Measurements from ENCODE around the gene BRPF1.

Gene BRPF1

GRCh38 chr3:9731206-9732079 lies at the start of gene BRPF1:
Gene BRPF1 (plus strand): TSS chr3:9731735. CDS start chr3:9734141, 2,406 bp downstream.
- DNase-seq (ENCODE audit: low spot score) = peak; percentile 100

- no peak for DNase-seq (ENCODE audit: low spot score)
These were observed 49.4 kb upstream of the BRPF1 start for GRCh38 chr3:9682096-9682495.

DNA sequence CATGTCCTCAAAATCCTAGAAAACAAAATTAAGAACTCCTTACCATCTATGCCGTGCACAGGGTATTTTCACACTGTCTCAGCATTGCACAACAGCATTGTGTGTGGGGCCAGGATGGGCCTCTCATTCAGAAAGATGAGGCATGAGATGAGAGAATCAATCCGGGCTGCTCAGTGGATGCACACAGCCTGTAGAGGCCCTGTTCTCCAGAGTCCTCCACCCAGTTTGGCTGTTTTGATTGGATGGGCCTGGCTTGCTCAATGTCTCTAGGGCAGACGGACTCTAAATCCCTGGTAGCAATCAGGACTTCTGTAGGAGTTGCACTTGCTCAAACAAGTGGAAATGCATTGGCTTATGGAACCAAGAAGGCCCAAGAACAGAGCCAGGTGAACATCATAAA lies 48.1 kb upstream of the BRPF1 start:
- no peak for DNase-seq (ENCODE audit: low spot score)

GRCh38 chr3:9685216-9686049 lies 46.1 kb upstream of the BRPF1 start:
- DNase-seq (ENCODE audit: low spot score) = no peak

- no peak for DNase-seq (ENCODE audit: low spot score)
These were observed 45.4 kb upstream of the BRPF1 start for GRCh38 chr3:9686050-9686550.

DNA sequence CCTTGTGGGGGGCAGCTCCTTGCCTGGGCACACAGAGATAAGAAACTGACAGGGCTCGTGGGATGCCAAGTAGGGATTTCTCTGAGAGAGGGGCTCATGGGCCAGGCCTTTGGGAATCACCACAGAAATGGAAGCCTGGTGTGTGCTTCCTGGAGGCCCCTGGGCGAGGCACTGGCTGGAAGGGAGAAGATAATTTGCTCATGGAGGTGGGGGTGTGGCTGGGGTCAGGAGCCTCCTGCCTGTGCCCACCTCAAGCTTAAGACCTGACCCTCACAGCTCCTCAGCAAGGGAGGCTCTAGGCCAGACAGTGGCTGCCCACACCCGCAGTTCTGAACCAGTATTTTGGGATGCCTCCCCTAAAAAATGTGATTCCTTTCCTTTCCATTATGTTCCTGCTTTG lies 44.8 kb upstream of the BRPF1 start:
- DNase-seq (ENCODE audit: low spot score) = no peak

- no peak for DNase-seq (ENCODE audit: low spot score)
These were observed 44.0 kb upstream of the BRPF1 start for GRCh38 chr3:9687514-9687913.

- DNase-seq (ENCODE audit: low spot score) = no peak
These were observed 42.6 kb upstream of the BRPF1 start for GRCh38 chr3:9688961-9689360.

DNA sequence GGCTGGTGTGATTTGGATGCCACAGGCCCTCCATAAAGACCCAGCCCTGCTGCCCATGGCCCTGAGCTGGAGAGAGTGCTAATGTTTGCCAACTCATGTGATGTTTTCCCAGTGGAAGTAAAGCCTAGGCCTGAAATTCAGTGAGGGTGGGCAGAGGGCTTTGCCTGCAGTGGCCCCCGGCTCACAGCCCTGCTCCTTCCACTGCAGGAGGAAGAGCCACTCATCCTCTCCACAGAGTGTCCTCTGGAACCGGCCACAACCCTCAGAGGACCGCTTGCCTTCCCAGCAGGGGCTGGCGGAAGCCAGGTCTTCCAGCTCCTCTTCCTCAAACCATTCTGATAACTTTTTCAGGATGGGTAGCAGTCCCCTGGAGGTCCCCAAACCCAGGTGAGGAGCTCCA lies 41.8 kb upstream of the BRPF1 start:
- DNase-seq (ENCODE audit: low spot score) = no peak

DNA sequence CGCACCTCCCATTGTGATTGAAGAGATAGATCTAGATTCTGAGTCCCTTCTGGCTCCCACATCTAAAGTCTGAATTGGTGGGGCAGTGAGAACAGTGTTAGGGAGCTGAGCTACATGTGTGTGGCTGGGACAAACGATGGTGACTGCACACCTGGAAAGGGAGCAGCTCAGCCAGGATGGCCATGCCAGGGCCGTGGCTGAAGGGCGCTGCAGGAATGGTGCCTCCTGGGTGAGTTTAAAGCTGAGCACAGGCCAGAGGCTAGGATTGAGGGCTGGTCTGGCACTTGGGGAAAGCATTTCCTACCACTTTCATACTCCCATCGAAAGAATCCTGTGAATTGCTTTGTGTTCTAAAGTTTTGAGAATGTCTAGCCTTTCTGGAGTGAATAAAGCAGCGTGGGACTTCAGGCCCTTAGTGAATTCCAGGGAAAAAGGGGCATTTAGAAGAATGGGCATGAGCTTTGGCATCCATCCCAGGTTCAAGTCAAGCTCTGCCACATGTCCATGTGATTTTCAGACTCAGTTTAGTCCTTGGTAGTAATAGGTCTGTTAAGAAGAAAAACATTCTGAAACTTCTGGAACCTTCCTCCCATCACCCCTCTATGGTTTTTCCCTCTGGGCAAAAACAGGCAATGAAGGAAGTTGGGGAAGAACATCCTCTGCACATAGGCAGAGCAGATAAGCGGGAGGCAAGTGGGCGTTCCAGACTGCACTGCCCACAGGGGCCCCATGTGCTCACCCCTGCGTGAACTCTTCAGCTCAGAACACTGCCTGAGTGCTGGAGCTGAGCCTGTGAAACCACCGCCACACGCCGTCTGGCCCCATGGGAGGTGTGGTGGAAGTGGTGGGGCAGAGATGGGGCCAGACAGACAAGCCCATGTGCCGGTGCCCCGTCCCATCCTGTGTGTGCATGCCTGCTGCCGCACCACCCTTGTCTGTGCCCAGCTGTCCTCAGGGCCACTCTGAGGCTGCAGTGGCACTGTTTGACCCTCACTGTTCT lies 40.8 kb upstream of the BRPF1 start:
- peak; percentile 15 for DNase-seq (ENCODE audit: low spot score)

GRCh38 chr3:9691636-9692035 lies 39.9 kb upstream of the BRPF1 start:
- DNase-seq (ENCODE audit: low spot score) = no peak

GRCh38 chr3:9692416-9692815 lies 39.1 kb upstream of the BRPF1 start:
- DNase-seq (ENCODE audit: low spot score) = no peak

DNA sequence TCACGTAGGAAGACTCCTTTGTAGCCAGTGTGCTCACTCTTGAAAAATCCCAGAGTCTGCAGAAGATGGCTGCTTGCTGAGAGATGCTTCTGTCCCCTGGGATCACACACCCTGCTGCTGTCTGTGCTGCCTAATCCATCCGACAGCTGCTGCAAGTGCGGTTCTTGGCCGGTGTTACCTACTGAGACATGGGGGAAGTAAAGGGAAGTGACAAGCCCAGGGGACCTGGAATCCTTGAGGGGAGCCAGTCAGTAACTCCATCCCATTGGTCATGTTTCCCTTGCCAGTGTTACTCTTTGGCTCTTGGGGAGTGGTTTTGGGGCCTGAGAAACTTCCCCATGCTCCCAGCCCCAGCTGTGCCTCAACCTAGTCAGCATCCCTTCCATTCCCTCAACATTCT lies 36.2 kb upstream of the BRPF1 start:
- DNase-seq (ENCODE audit: low spot score) = no peak

DNA sequence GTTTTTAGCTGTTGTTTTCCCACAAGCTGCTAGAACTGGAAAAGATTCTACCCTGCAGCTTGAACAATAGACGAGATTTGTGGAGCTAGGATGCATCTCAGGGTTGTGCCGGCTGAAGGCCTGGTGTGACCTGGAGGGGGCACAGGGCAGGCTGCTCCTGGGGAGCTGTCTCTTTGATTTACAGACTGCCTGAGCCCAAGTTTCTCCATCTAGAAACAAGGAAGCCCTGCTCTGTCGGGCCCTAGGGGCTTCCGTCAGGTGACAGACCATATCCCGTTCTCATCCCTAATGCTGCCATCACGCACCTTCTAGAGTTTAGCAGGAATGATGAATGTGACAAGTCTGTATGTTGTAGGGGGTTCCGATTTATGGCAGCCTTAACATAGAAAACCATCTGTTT lies 35.8 kb upstream of the BRPF1 start:
- no peak for DNase-seq (ENCODE audit: low spot score)

DNA sequence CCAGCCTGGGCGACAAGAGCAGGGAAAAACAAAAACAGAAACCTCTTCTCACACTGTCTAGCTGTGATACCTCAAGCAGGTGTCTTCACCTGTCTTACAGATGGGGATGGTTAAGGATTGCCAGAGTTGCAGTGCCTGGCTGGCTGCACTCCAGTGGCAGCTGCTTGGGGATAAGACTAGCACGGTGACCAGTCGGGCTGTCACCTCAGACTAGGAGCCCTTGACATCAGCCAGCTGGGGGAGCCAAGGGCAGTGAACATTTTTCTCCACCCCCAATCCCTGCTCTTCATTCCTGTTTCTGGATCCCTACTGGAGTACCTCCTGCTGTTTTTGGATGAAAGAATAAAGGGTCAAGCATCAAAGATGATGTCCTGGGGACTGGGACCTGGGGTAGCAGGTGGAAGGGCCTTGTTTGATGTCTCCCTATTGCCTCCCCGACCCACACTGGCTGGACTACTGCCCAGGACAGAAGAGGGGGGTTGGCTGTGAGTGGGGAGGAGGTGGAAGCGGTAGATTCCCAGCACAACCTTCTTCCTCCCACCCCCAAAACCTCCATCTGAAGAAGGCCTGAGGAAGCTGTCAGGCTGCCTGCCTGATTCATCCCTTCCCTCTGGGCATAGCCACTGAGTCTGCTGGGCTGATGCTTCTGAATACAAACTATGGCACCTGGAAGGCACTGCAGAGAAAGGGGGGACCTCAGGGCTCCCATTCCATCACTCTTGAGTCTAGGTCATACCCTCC lies 34.9 kb upstream of the BRPF1 start:
- DNase-seq (ENCODE audit: low spot score) = no peak

- no peak for DNase-seq (ENCODE audit: low spot score)
These were observed 33.6 kb upstream of the BRPF1 start for GRCh38 chr3:9697892-9698291.

GRCh38 chr3:9698293-9698692 lies 33.2 kb upstream of the BRPF1 start:
- no peak for DNase-seq (ENCODE audit: low spot score)

DNA sequence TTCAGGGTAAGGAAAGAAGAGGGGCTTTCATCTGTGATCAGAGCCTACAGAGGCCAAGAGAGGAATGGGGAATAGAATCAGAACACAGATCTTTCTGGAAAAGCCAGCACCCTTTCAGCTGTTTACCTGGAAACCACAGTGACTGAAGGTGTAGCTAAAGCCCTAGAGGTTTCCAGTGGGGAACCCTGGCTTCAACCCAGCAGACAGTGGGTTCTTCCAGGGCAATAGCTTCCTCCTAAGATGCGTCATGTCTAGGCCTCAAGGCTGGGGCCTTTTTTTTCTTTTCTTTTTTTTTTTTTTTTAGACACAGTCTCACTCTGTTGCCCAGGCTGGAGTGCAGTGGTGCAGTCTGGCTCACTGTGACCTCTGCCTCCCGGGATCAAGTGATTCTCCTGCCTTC lies 31.0 kb upstream of the BRPF1 start:
- no peak for DNase-seq (ENCODE audit: low spot score)

- no peak for DNase-seq (ENCODE audit: low spot score)
These were observed 30.5 kb upstream of the BRPF1 start for GRCh38 chr3:9701006-9701405.

DNA sequence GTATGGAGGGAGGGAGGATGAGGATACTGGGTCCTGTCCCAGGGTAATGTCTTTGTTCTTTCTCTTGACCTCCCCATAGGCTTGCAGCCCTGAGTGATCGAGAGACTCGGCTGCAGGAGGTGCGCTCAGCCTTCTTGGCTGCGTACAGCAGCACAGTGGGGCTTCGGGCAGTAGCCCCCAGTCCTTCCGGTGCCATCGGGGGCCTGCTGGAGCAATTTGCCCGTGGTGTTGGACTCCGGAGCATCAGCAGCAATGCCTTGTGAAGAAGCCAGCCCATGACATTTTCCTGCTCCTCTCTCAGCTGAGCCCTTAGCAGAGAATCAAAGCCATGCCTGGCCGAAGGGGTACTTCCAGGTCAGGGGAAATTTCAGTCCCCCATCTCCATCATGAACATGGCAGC lies 29.8 kb upstream of the BRPF1 start:
- no peak for DNase-seq (ENCODE audit: low spot score)

DNA sequence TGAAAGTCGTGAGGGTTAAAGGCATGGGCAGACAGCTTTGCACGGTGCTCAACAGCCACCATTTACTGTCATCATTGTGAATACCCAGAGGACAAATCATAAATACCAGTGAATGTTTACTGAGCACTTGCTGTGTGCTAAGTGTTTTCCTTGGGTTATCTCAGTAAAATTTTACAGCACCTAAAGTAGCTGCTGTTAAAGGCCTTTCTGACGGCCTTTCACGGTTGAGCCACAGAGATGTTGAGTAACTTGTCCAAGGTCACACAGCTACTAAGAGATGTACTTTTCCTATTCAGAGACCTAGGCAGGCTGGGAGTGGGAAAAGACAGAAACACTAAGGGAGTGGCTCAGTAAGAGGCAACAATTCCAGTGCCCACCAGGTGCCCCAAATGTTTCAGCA lies 28.3 kb upstream of the BRPF1 start:
- DNase-seq (ENCODE audit: low spot score) = no peak

All from globus pallidus (tissue), 1 donor.